Fibroblast of the conjunctiva (primary cell): Measurements from ENCODE around the gene PEX14.
A peak's percentile ranks its signal among the peaks of the same experiment; 100 is the strongest.
"Not testable (repeated sequence)": the region's sequence is repeated elsewhere in the genome, so short reads cannot be mapped to it uniquely, and the experiment has no call there.

Experiments used
- DNase-seq: peaks from one replicate; pipeline ENCODE4 v3.0.0-alpha.2; 2010; ENCODE audit warnings: low read depth

The PEX14 gene, protein sequence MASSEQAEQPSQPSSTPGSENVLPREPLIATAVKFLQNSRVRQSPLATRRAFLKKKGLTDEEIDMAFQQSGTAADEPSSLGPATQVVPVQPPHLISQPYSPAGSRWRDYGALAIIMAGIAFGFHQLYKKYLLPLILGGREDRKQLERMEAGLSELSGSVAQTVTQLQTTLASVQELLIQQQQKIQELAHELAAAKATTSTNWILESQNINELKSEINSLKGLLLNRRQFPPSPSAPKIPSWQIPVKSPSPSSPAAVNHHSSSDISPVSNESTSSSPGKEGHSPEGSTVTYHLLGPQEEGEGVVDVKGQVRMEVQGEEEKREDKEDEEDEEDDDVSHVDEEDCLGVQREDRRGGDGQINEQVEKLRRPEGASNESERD

GRCh38 chr1:10474613-10475507, at the start of gene PEX14:
Gene PEX14 (plus strand): TSS chr1:10474950. CDS start chr1:10474967, 17 bp downstream.
- peak; percentile 47 for DNase-seq

DNA sequence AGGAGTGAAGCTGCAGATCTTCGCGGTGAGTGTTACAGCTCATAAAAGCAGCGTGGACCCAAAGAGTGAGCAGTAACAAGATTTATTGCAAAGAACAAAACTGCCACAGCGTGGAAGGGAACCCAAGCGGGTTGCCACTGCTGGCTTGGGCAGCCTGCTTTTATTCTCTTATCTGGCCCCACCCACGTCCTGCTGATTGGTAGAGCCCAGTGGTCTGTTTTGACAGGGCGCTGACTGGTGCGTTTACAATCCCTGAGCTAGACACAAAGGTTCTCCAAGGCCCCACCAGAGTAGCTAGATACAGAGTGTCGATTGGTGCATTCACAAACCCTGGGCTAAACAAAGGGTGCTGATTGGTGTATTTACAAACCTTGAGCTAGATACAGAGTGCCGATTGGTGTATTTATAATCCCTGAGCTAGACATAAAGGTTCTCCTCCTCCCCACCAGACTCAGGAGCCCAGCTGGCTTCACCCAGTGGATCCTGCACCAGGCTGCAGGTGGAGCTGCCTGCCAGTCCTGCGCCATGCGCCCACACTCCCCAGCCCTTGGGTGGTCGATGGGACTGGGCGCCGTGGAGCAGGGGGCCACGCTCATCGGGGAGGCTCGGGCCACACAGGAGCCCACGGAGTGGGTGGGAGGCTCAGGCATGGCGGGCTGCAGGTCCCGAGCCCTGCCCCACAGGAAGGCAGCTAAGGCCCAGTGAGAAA, 48.8 kb upstream of the PEX14 start:
- not testable (repeated sequence) for DNase-seq

DNA sequence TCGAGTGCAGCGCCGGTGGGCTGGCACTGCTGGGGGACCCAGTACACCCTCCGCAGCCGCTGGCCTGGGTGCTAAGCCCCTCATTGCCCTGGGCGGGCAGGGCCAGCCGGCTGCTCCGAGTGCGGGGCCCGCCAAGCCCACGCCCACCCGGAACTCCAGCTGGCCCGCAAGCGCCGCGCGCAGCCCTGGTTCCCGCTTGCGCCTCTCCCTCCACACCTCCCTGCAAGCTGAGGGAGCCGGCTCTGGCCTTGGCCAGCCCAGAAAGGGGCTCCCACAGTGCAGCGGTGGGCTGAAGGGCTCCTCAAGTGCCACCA, 48.3 kb upstream of the PEX14 start:
- DNase-seq = not testable (repeated sequence)

DNA sequence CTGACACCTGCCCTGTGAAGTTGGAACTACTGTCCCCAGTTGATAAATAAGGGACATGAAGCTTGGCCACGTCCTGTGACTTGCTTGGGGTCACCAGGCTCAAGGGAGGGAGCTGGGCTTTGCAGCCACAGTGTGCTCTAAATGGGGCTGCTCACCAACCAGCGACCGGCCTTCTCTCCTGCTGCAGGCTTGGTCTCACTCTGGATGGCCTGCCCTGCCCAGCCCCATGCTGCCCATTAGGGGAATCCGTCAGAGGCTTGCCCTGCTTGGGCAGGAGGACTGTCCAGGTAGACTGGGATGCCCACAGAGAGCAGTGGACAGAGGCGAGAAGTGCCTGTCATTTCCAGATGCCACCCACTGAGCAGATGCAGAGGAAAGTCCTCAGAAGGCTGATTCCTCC, 45.8 kb upstream of the PEX14 start:
- DNase-seq = no peak

GRCh38 chr1:10429868-10430215, 44.9 kb upstream of the PEX14 start:
- DNase-seq = no peak

DNA sequence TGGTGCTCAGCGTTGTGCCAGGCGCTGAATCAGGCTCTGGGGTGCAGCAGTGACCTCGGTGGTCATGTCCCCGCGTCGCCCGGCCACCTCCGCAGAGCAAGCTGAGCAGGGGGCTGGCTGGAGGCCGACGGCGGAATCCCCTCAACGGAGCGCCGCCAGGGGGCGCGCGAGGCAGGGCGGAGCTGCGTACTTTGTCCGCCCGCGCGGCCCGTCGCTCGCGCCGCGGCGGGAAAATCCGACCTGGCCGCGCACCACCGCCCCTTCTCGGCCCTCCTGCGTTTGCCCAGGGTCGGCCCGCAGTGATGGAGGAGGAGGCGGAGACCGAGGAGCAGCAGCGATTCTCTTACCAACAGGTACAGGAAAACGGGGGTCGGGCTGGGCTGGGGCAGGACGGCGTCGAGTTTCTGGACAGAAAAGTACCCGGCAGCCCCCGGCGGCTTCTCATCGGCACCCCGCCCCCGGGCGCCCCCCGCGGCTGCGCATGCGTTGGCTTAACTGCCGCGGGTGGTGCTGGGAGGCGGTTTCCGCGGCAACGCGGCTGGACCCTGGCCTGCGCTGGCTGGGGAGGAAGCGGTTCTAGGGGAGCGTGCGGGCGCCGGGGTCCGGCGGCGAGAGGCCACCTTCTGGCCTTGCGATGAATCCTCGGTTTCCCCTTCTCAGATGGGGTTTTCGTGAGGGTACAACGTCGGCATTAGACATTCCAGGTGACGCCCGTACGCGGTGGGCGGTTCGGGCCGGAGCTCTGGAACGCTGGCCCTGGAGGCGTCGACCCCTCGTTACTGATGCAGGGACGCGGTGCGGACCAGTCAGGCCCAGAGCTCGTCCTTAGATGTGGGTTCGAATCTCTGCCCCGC, 44.3 kb upstream of the PEX14 start, which contains the start of gene CENPS:
CENPS (plus strand) TSS at position 218 of the 854 bp plus-strand sequence; CDS start at position 303, 85 bp downstream.
- peak; percentile 72 for DNase-seq

DNA sequence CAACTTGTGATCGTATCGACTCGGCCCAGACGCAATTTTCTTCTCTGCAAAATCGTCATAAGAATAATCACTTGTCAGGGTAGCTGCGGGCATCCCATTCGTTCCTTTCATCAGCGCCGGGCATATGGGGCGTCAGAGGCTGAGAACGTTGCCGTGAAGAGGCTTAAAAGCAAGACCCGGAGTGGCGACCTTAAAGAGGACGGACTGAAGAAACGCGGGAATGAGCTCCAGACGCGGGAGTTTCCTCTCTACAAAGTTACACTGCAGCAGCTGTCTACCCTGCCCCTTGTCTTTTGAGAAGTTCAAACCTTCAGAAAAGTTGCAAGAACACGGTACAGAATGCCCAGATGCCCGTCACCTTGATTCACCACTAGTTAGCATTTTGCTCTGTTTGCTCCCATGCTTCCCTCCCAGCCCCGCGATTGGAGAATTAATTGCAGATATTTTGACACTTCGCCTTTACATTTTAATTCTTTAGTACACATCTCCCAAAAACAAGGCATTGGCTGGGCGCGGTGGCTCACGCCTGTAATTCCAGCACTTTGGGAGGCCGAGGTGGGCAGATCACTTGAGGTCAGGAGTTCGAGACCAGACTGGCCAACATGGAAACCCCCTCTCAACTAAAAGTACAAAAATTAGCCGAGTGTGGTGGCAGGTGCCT, 43.5 kb upstream of the PEX14 start:
- no peak for DNase-seq

- no peak for DNase-seq
These were observed 41.6 kb upstream of the PEX14 start for GRCh38 chr1:10432910-10433700.

GRCh38 chr1:10433790-10434189, 41.0 kb upstream of the PEX14 start:
- DNase-seq = no peak

DNA sequence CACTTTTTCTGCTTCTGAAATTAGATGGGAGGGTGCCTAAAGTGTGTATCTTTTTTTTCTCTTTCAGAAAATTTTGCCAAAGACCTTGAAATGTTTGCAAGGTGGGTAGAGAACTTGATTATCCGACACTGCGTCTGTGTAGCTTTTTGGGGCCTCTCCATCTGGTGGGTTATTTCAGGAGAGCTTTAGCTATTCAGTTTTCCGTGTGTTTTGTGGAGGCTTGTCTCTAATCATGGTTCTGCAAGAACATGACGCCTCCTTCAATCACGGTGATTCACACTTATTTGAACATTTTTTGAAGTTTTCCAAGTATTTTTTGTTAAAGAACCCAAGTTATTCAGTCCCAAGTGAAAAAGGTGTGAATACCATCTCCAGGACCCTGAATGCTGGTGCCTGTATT, 40.2 kb upstream of the PEX14 start:
- DNase-seq = no peak

DNA sequence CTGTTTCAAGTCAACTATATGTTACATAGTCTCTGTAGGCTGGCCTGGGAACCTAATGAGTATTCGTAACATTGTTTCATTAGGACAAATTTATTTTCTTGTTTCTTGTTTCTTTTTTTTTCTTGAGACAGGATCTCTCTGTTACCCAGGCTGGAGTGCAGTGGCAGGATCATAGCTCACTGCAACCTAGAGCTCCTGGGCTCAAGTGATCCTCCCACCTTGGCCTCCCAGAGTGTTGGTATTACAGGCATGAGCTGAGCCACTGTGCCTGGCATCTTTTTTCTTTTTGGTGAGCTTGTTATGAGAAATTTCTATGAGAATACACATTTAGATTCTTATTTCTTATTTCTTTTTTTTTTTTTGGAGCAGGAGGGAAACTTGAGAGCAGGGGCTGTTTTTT, 37.7 kb upstream of the PEX14 start:
- DNase-seq = no peak

- DNase-seq = no peak
These were observed 36.0 kb upstream of the PEX14 start for GRCh38 chr1:10438677-10439163.

GRCh38 chr1:10440305-10440704, 34.4 kb upstream of the PEX14 start:
- no peak for DNase-seq

DNA sequence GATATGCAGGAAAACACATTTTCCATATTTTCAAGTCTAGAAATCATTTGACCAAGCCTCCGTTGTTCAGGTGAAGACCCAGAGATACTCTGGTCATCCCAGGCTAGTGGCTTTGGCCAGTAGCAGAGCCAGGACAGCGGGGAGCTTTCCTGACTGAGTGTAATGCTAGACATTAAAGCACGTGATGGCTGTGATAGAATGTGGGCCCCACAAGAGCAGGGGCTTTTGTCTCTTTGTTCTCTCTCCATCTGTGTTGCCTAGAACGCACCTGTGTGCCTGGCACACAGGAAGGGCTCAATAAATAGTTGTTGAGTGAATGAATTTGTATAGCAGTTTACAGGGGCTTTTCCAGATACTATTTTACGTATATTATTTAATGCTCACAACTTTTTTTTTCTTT, 34.0 kb upstream of the PEX14 start:
- DNase-seq = no peak

DNA sequence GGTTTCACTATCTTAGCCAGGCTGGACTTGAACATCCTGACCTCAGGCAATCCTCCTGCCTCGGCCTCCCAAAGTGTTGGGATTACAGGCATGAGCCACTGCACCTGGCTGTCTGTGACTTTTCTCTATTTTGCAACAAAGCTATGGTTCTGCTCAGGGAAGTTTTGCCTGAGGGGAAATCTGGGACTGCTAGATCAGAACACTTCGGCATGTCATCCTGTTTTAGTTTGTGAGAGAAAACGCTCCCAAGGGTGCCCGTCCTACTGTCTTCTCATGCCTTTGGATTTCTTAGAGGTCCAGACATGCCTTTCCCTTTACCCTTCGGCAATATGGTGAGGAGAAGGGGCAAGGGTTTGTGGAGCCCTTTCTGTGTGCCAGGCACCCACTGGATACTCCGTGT, 30.5 kb upstream of the PEX14 start:
- no peak for DNase-seq

- DNase-seq = no peak
These were observed 29.9 kb upstream of the PEX14 start for GRCh38 chr1:10444795-10445397.

GRCh38 chr1:10446790-10447422, 27.8 kb upstream of the PEX14 start:
- DNase-seq = no peak

DNA sequence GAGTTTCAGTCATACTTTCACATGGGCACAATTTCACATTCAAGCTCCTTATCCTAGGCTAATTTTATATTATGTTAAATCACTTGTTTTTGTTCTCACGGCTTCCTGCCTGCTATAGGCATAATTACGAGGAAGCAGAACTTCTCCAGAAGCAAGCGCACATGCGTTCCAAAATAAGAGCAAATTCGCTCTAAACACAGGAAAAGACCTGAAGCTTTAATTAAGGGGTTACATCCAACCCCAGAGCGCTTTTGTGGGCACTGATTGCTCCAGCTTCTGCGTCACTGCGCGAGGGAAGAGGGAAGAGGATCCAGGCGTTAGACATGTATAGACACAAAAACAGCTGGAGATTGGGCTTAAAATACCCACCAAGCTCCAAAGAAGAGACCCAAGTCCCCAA, 25.0 kb upstream of the PEX14 start, which contains the start of gene CORT:
CORT (plus strand) TSS at position 281 of the 400 bp plus-strand sequence. CDS start 193 bp downstream, outside the sequence.
- no peak for DNase-seq
